Parathyroid adenoma (tissue), 2 donors: Measurements from ENCODE around the gene ANKRD9.
A peak's percentile ranks its signal among the peaks of the same experiment; 100 is the strongest.

Experiments used
- H2AFZ ChIP-seq: fragments of 300-600 bp; sonication (generic); one replicate; pipeline ENCODE4 v1.7.0; 2017; ENCODE audit warnings: antibody characterized with exemption, mild to moderate bottlenecking
- H3K27ac ChIP-seq: fragments of 300-600 bp; sonication (generic); one replicate; pipeline ENCODE4 v1.7.0; 2017
- H3K27me3 ChIP-seq: fragments of 300-600 bp; sonication (generic); one replicate; pipeline ENCODE4 v1.7.0; 2017; ENCODE audit warnings: low read length; ENCODE audit not compliant: control insufficient read depth, insufficient read depth
- H3K36me3 ChIP-seq: fragments of 300-600 bp; sonication (generic); one replicate; pipeline ENCODE4 v1.7.0; 2017; ENCODE audit warnings: low read length; ENCODE audit not compliant: control insufficient read depth, insufficient read depth
- H3K4me1 ChIP-seq: fragments of 300-600 bp; sonication (generic); one replicate; pipeline ENCODE4 v1.7.0; 2017; ENCODE audit warnings: control low read depth
- H3K4me2 ChIP-seq: fragments of 300-600 bp; sonication (generic); one replicate; pipeline ENCODE4 v1.7.0; 2017; ENCODE audit warnings: low read length
- H3K4me3 ChIP-seq: fragments of 300-600 bp; sonication (generic); one replicate; pipeline ENCODE4 v1.7.0; 2017; ENCODE audit warnings: low read depth, low read length
- H3K79me2 ChIP-seq: fragments of 300-600 bp; sonication (generic); one replicate; pipeline ENCODE4 v1.7.0; 2017; ENCODE audit warnings: control low read depth
- H3K9ac ChIP-seq: fragments of 300-600 bp; sonication (generic); one replicate; pipeline ENCODE4 v1.7.0; 2017; ENCODE audit warnings: mild to moderate bottlenecking
- H3K9me3 ChIP-seq: fragments of 300-600 bp; sonication (generic); one replicate; pipeline ENCODE4 v1.7.0; 2017; ENCODE audit warnings: low read length; ENCODE audit not compliant: control insufficient read depth
- TF ChIP-seq, protein P1 (sequence below): fragments of 300-600 bp; sonication (generic); IDR thresholded peaks from one replicate; pipeline ENCODE4 v1.7.0; 2017; ENCODE audit warnings: antibody characterized with exemption, mild to moderate bottlenecking
- donor health status: primary hyperparathyroidism.

ANKRD9 gene

GRCh38 chr14:102513899-102514772 is 4.6 kb upstream of the ANKRD9 start:
- Histone ChIP-seq H3K27ac (no peak overlapping the region), H3K36me3 (no peaks in the 10 kb centered on the region), H3K79me2 (no peaks in the 10 kb centered on the region), H3K4me3 (no peak overlapping the region), H2AFZ (no peak overlapping the region), H3K9me3 (no peaks in the 10 kb centered on the region), H3K4me1 (peaks cover 9% of the 10 kb centered on the region), H3K4me2 (no peak overlapping the region), H3K9ac (no peak overlapping the region), H3K27me3 (no peaks in the 10 kb centered on the region)
- TF ChIP-seq, protein P1, sequence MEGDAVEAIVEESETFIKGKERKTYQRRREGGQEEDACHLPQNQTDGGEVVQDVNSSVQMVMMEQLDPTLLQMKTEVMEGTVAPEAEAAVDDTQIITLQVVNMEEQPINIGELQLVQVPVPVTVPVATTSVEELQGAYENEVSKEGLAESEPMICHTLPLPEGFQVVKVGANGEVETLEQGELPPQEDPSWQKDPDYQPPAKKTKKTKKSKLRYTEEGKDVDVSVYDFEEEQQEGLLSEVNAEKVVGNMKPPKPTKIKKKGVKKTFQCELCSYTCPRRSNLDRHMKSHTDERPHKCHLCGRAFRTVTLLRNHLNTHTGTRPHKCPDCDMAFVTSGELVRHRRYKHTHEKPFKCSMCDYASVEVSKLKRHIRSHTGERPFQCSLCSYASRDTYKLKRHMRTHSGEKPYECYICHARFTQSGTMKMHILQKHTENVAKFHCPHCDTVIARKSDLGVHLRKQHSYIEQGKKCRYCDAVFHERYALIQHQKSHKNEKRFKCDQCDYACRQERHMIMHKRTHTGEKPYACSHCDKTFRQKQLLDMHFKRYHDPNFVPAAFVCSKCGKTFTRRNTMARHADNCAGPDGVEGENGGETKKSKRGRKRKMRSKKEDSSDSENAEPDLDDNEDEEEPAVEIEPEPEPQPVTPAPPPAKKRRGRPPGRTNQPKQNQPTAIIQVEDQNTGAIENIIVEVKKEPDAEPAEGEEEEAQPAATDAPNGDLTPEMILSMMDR, result no peak

DNA sequence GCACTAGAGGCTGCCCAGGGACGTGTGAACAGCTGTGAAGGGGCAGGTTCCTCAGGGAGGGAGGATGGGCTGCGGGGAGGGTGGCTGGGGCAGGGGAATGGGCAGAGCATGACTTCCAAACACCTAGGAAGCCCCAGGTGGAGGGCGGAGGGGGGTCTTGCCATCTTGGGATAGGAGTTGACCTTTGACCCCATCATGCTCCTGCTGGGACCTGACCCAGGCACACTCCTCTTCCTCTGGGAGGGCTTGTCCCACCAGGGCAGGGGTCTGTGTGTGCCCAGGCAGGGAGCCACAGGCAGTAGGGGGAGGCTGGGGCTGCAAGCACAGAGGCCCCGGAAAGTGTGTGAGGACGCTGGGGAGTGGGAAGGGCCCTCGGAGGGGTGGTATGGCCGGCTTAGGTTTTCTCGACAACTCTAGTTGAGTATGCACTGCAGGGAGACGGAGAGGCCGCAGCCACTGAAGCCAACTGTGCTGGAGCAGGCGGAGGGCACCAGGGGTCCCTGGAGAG is 3.3 kb upstream of the ANKRD9 start:
- H3K9ac ChIP-seq, result no peak overlapping the region
- H3K27ac ChIP-seq, result no peak overlapping the region
- H3K27me3 ChIP-seq, result no peaks in the 10 kb centered on the region
- H3K36me3 ChIP-seq, result no peaks in the 10 kb centered on the region
- no peak overlapping the region for H3K4me2 ChIP-seq
- no peak overlapping the region for H2AFZ ChIP-seq
- no peaks in the 10 kb centered on the region for H3K9me3 ChIP-seq
- no peak overlapping the region for H3K4me3 ChIP-seq
- no peaks in the 10 kb centered on the region for H3K79me2 ChIP-seq
- TF ChIP-seq, protein P1, result no peak
- peaks cover 9% of the 10 kb centered on the region for H3K4me1 ChIP-seq

- no peak overlapping the region for H3K27ac ChIP-seq
- H3K4me3 ChIP-seq, result no peak overlapping the region
- no peak overlapping the region for H3K4me2 ChIP-seq
- no peak overlapping the region for H3K9ac ChIP-seq
- H2AFZ ChIP-seq, result no peak overlapping the region
- no peaks in the 10 kb centered on the region for H3K36me3 ChIP-seq
- H3K27me3 ChIP-seq, result no peaks in the 10 kb centered on the region
- peaks cover 9% of the 10 kb centered on the region for H3K4me1 ChIP-seq
- TF ChIP-seq, protein P1, result no peak
- H3K9me3 ChIP-seq, result no peaks in the 10 kb centered on the region
- H3K79me2 ChIP-seq, result no peaks in the 10 kb centered on the region
Observed at GRCh38 chr14:102511538-102511937, 2.0 kb upstream of the ANKRD9 start.

- Histone ChIP-seq H3K27me3 (no peaks in the 10 kb centered on the region), H3K4me1 (peaks cover 9% of the 10 kb centered on the region), H3K9ac (no peak overlapping the region), H2AFZ (peak overlapping the region; percentile 65), H3K9me3 (no peaks in the 10 kb centered on the region), H3K36me3 (no peaks in the 10 kb centered on the region), H3K4me2 (peak overlapping the region; percentile 91), H3K27ac (peak overlapping the region; percentile 53), H3K4me3 (peak overlapping the region; percentile 65), H3K79me2 (no peaks in the 10 kb centered on the region)
- TF ChIP-seq, protein P1, result no peak
Observed at GRCh38 chr14:102510616-102511520, 1.3 kb upstream of the ANKRD9 start.
